ENCODE results near the gene METTL8. TPM values are rescaled to one million over a fixed set of nuclear protein-coding genes. Genes with fewer than 3 reads are reported as not detected.

The METTL8 gene
- polyA plus RNA-seq, 2 of the 4 experiments (the other 2 are of a cell fraction) = 21.8 to 58.3 TPM

DNA sequence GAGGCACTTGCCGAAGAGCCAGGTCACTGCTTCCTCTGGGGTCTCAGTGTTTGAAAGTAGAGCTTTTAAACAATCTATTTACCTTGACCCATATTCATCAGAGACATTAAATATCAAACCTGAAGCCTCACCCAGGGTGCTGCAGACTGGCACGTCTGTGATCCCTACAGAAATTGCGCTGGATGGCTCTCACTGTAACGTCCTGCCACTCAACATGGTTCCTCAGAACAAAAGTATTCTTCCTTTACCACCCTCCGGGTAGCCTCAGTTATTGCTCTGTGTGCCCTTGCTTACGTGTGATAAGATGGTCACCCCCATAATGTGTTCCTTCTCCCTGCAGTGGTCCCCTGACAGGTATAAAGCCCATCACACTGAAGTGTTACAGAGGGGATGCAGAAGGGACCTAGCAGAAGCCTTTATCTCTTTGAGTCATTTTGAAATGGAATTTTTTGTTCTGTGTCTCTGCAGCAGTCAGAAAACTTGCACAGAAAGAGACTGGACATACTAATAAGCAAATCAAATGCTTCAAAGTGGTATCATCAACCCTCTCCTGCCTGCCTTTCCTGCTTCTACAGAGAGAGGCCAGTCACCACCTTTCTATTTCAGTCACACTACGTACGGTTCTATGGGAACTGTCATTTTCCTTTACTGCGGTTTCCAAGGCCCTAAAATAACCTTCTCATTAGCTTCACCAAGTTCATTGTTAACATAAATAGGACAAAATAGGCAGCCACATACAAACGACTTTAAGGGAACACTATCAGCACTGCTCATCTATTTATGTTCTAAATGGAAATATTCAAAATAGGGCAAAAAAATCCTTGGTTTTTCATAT, 86.8 kb downstream of the METTL8 start:
- POLR2A ChIA-PET = no interaction called here

DNA sequence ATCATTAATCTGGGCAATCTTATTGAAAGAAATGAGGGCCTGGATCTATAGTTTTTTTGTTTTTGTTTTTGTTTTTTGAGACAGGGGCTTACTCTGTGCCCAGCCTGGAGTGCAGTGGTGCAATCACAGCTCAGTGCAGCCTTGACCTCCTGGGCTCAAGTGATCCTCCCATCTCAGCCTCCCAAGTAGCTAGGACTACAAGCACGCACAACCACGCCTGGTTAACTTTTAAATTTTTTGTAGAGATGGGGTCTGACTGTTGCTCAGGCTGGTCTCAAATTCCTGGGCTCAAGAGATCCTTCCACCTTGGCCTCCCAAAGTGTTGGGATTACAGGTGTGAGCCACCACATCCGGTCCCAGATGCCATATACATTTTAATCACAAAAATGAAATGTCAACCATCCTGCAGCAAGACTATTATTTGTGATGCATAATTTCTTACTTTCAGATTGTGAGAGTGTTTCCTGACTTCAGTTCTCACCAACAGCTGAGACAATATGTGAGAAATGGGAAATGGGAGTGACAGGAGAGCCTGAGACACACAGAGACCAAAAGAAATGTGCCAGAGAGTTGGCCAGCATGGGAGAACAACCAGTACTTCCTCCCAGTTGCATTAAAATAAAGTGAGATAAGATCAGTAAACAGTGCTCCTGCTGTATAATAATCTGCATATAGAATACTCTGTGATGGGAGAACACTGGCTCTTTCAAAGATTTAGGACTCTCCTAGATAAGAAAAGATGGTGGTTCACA, 87.6 kb downstream of the METTL8 start:
- POLR2A ChIA-PET = no interaction called here
- CTCF ChIA-PET = interaction anchor here (0.6 kb wide), 1 partner anchor 161 kb away, joined by 3 read pairs; no protein-coding TSS in a partner anchor
- Histone ChIP-seq H3K4me3 (no peak overlapping the region), H3K9me3 (no peaks in the 10 kb centered on the region), H3K4me1 (peaks cover 23% of the 10 kb centered on the region), H3K4me2 (no peak overlapping the region), H3K27ac (no peak overlapping the region)
- FAIRE-seq = no peak
- ATAC-seq = no peak
- no peak for DNase-seq (ENCODE audit: low read depth in 1 of 2, low spot score in 1 of 2)
- TF ChIP-seq HOXB5 (CRISPR knock-in tag; IDR thresholded peaks at IDR 0.05) = no peak
- TF ChIP-seq CHD2 (IDR thresholded peaks at IDR 0.05; ENCODE audit: low read length, partially characterized antibody) = no peak
- no peak for TF ChIP-seq HEYL (CRISPR knock-in tag; IDR thresholded peaks at IDR 0.05)
- TF ChIP-seq KDM5A (IDR thresholded peaks at IDR 0.05) = no peak
- no peak for TF ChIP-seq HOXA7 (CRISPR knock-in tag; IDR thresholded peaks at IDR 0.05)
- no peak for TF ChIP-seq RFX5 (IDR thresholded peaks at IDR 0.05)
- TF ChIP-seq, protein P1, sequence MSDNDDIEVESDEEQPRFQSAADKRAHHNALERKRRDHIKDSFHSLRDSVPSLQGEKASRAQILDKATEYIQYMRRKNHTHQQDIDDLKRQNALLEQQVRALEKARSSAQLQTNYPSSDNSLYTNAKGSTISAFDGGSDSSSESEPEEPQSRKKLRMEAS (IDR thresholded peaks at IDR 0.05) = no peak
- TF ChIP-seq KDM1A (IDR thresholded peaks at IDR 0.05; ENCODE audit: low read depth) = no peak
- TF ChIP-seq NR3C1 (IDR thresholded peaks at IDR 0.05) = no peak
- TF ChIP-seq FOXS1 (CRISPR knock-in tag; IDR thresholded peaks at IDR 0.05) = no peak
- no peak for TF ChIP-seq RAD21 (conservative IDR thresholded peaks at IDR 0.05 in 1 of 2, IDR thresholded peaks at IDR 0.05 in 1 of 2)
- 97% methylated on average over 3 of the region's 3 CpGs for WGBS (ENCODE audit: missing lambda C conversion rate)

More for the DNA sequence above, 86.8 kb downstream of the METTL8 start:
- CTCF ChIA-PET = interaction anchor here (0.6 to 1.1 kb wide), 3 partner anchors 68 to 162 kb away, joined by 3 read pairs; no protein-coding TSS in a partner anchor
- DNase-seq (ENCODE audit: low read depth in 1 of 2, low spot score in 1 of 2) (no peak), ATAC-seq (peak; percentile 43 to 54; a peak in 3 of 6 replicates), FAIRE-seq (no peak)
- H3K4me1 ChIP-seq = peaks cover 23% of the 10 kb centered on the region
- WGBS (ENCODE audit: missing lambda C conversion rate) = 83% methylated on average over 10 of the region's 10 CpGs
- H3K4me3 ChIP-seq = no peak overlapping the region
- peak overlapping the region; percentile 32; the same call in 1 of the 3 replicates for H3K4me2 ChIP-seq
- no peak for TF ChIP-seq SREBF2 (IDR thresholded peaks at IDR 0.05)
- TF ChIP-seq, protein P2, sequence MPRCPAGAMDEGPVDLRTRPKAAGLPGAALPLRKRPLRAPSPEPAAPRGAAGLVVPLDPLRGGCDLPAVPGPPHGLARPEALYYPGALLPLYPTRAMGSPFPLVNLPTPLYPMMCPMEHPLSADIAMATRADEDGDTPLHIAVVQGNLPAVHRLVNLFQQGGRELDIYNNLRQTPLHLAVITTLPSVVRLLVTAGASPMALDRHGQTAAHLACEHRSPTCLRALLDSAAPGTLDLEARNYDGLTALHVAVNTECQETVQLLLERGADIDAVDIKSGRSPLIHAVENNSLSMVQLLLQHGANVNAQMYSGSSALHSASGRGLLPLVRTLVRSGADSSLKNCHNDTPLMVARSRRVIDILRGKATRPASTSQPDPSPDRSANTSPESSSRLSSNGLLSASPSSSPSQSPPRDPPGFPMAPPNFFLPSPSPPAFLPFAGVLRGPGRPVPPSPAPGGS (IDR thresholded peaks at IDR 0.05) = no peak
- TF ChIP-seq FOSL2 (IDR thresholded peaks at IDR 0.05) = no peak
- TF ChIP-seq FOSL2 (CRISPR knock-in tag; IDR thresholded peaks at IDR 0.05) = no peak
- no peak for TF ChIP-seq FOXS1 (CRISPR knock-in tag; IDR thresholded peaks at IDR 0.05)
- TF ChIP-seq NR3C1 (IDR thresholded peaks at IDR 0.05) = no peak
- no peak for TF ChIP-seq TFCP2L1 (CRISPR knock-in tag; IDR thresholded peaks at IDR 0.05)
- TF ChIP-seq, protein P1 (IDR thresholded peaks at IDR 0.05) = no peak
- TF ChIP-seq ESRRA (IDR thresholded peaks at IDR 0.05; ENCODE audit: borderline replicate concordance, low read length) = no peak
- no peaks in the 10 kb centered on the region for H3K9me3 ChIP-seq
- no peak overlapping the region for H3K27ac ChIP-seq

DNA sequence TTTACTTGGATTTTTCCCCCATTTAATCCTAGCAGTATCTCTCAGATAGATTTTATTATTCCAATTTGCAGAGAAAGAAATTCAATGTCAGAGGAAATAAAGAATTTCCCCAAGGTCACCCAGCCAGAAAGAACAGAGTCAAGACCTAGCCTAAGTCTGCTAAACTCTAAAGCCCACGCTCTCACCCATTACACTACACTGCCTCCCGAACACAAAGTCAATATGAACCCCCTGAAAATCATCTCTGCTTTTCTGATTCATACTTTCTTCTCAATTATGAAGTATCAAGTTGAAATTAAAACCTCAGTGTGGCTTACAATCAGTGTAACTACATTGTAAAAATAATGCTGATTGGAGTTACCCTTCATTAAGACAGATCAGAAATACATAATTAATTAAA, 89.6 kb downstream of the METTL8 start:
- ChIA-PET POLR2A (no interaction called here), CTCF (no interaction called here)
- H3K27ac ChIP-seq = no peak overlapping the region
- no peaks in the 10 kb centered on the region for H3K9me3 ChIP-seq
- 81% methylated on average over 2 of the region's 2 CpGs for WGBS (ENCODE audit: missing lambda C conversion rate)
- no peak overlapping the region for H3K4me3 ChIP-seq
- ATAC-seq (no peak), FAIRE-seq (no peak), DNase-seq (ENCODE audit: low read depth in 1 of 2, low spot score in 1 of 2) (no peak)
- H3K4me1 ChIP-seq = peaks cover 23% of the 10 kb centered on the region
- no peak overlapping the region for H3K4me2 ChIP-seq
- no peak for TF ChIP-seq JUNB (IDR thresholded peaks at IDR 0.05)
- TF ChIP-seq, protein P3, sequence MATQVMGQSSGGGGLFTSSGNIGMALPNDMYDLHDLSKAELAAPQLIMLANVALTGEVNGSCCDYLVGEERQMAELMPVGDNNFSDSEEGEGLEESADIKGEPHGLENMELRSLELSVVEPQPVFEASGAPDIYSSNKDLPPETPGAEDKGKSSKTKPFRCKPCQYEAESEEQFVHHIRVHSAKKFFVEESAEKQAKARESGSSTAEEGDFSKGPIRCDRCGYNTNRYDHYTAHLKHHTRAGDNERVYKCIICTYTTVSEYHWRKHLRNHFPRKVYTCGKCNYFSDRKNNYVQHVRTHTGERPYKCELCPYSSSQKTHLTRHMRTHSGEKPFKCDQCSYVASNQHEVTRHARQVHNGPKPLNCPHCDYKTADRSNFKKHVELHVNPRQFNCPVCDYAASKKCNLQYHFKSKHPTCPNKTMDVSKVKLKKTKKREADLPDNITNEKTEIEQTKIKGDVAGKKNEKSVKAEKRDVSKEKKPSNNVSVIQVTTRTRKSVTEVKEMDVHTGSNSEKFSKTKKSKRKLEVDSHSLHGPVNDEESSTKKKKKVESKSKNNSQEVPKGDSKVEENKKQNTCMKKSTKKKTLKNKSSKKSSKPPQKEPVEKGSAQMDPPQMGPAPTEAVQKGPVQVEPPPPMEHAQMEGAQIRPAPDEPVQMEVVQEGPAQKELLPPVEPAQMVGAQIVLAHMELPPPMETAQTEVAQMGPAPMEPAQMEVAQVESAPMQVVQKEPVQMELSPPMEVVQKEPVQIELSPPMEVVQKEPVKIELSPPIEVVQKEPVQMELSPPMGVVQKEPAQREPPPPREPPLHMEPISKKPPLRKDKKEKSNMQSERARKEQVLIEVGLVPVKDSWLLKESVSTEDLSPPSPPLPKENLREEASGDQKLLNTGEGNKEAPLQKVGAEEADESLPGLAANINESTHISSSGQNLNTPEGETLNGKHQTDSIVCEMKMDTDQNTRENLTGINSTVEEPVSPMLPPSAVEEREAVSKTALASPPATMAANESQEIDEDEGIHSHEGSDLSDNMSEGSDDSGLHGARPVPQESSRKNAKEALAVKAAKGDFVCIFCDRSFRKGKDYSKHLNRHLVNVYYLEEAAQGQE (IDR thresholded peaks at IDR 0.05) = no peak
- TF ChIP-seq HOXB13 (CRISPR knock-in tag; IDR thresholded peaks at IDR 0.05; ENCODE audit: low read depth) = no peak
- TF ChIP-seq HEYL (CRISPR knock-in tag; IDR thresholded peaks at IDR 0.05) = no peak
- TF ChIP-seq MAZ (IDR thresholded peaks at IDR 0.05; ENCODE audit: borderline replicate concordance, low read depth, low read length) = no peak
- no peak for TF ChIP-seq CBX2 (IDR thresholded peaks at IDR 0.05; ENCODE audit: borderline replicate concordance, low read depth)
- TF ChIP-seq MAFK (IDR thresholded peaks at IDR 0.05; ENCODE audit: partially characterized antibody) = no peak
- no peak for TF ChIP-seq RNF2 (IDR thresholded peaks at IDR 0.05; ENCODE audit: borderline replicate concordance, low read depth)
- TF ChIP-seq, protein P4, sequence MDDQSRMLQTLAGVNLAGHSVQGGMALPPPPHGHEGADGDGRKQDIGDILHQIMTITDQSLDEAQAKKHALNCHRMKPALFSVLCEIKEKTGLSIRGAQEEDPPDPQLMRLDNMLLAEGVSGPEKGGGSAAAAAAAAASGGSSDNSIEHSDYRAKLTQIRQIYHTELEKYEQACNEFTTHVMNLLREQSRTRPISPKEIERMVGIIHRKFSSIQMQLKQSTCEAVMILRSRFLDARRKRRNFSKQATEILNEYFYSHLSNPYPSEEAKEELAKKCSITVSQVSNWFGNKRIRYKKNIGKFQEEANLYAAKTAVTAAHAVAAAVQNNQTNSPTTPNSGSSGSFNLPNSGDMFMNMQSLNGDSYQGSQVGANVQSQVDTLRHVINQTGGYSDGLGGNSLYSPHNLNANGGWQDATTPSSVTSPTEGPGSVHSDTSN (IDR thresholded peaks at IDR 0.05) = no peak
- TF ChIP-seq ZC3H11A (IDR thresholded peaks at IDR 0.05) = no peak
- no peak for TF ChIP-seq NR3C1 (IDR thresholded peaks at IDR 0.05)
- no peak for TF ChIP-seq HDAC2 (IDR thresholded peaks at IDR 0.05)

All from A549 (cell line).